KOPT-K1 (cell line): ENCODE results near the gene ALPP.
"Not testable (repeated sequence)": the region's sequence is repeated elsewhere in the genome, so short reads cannot be mapped to it uniquely, and the experiment has no call there.

ENCODE experiments used
- H3K27ac ChIP-seq: fragments of 200-600 bp; sonication (generic); 2 replicates; pipeline ENCODE4 v1.5.1; 2016; ENCODE audit warnings: antibody characterized with exemption, mild to moderate bottlenecking, low read depth, low read length; ENCODE audit not compliant: poor library complexity, severe bottlenecking
- H3K36me3 ChIP-seq: fragments of 200-600 bp; sonication (generic); 2 replicates; pipeline ENCODE4 v1.5.1; 2017; ENCODE audit warnings: antibody characterized with exemption, mild to moderate bottlenecking, low read length, moderate library complexity; ENCODE audit not compliant: insufficient read depth
- H3K9me3 ChIP-seq: fragments of 200-600 bp; sonication (generic); 2 replicates; pipeline ENCODE4 v1.5.1; 2017; ENCODE audit warnings: antibody characterized with exemption, low read length, mild to moderate bottlenecking; ENCODE audit not compliant: insufficient read depth, poor library complexity, severe bottlenecking

ALPP gene

DNA sequence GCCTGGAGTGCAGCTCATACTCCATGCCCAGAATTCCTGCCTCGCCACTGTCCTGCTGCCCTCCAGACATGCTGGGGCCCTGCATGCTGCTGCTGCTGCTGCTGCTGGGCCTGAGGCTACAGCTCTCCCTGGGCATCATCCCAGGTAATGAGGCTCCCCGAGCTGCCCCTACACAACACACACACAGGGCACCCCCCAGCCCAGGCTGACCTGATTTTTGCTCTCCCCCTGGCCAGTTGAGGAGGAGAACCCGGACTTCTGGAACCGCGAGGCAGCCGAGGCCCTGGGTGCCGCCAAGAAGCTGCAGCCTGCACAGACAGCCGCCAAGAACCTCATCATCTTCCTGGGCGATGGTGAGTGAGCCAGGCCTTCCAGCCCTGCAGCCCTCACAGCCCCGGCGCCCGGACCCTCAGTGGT, at the start of gene ALPP:
TSS of gene ALPP (plus strand) at position 17 of the 417 bp plus-strand sequence. CDS start at position 69, 52 bp downstream.
- not testable (repeated sequence) for H3K36me3 ChIP-seq, H3K27ac ChIP-seq, H3K9me3 ChIP-seq

DNA sequence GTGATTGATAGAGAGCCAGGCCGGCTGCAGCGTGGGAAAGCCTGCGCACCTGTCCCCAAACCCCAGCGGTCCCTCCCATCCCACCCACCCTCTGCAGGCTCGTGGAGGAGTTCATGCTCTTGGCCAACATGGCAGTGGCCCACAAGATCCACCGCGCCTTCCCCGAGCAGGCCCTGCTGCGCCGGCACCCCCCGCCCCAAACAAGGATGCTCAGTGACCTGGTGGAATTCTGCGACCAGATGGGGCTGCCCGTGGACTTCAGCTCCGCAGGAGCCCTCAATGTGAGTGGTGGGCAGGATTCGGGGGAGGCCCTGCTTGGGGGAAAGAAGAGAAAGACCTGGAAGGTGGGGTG, 48.9 kb upstream of the ALPP start:
- Histone ChIP-seq H3K36me3 (no peaks in the 10 kb centered on the region), H3K27ac (no peak overlapping the region), H3K9me3 (no peaks in the 10 kb centered on the region)

DNA sequence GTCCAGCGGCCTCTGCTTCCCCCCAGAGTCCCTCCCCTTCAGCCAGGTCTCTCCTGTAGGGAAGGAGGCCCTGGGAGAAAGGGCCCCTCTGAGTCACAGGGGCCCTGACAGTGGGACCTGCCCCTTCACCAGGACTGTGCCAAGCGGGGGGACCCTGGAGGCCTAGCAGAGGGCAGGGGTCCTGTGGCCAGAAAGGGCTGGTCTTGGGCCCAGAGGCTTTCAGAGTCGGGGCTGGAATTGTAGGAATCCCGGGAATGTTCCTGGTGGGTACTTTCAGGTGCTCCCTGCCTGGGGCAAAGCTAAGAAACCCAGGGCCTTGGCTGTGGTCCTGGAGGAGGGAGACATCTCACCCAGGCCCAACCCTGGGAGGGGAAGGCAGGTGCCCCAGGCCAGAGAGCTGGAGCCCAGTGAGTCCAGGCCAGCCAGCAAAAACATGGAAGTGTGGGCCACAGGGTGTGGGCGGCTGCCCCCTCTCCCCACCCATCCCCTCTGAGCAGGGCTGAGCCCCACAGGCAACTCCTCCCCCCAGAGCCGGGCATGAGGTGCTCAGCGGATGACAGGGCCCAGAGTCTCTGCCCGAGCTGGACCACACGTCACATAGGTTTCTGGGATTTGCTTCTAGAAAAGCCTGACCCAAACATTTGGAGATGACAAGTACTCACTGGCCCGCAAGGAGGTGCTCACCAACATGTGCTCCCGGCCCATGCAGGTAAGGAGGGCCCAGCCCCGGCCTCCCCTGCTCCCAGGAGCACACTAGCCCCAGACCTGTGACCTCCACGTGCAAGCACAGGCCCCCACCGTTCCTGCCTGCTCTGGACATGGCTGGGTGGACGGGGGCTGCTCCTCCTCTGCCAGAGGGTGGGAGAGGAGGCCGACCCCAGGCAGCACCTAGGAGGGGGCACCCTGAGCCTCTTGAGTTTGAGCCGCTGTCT, 48.2 kb upstream of the ALPP start:
- H3K27ac ChIP-seq, result no peak overlapping the region
- H3K36me3 ChIP-seq, result no peaks in the 10 kb centered on the region
- H3K9me3 ChIP-seq, result no peaks in the 10 kb centered on the region

DNA sequence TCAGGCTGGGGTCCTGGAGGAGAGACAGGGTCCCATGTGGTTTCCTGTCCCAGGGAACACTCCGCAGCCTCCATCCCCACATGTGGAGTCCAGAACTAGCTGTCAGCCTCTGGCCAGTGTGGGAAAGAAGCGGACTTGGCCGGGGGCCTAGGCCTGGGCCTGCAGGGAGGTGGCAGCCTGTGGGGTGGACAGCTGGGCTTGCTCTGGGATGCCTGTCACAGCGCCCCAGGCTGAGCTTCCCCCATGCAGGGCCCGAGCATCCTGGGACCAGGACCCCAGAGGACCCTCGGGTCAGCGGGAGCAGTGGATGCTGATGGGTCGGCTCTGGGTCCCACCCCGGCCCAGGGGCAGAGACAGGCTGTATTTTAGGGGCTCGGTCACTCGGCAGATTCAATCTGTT, 47.5 kb upstream of the ALPP start:
- H3K36me3 ChIP-seq, H3K9me3 ChIP-seq, H3K27ac ChIP-seq: not testable (repeated sequence)

DNA sequence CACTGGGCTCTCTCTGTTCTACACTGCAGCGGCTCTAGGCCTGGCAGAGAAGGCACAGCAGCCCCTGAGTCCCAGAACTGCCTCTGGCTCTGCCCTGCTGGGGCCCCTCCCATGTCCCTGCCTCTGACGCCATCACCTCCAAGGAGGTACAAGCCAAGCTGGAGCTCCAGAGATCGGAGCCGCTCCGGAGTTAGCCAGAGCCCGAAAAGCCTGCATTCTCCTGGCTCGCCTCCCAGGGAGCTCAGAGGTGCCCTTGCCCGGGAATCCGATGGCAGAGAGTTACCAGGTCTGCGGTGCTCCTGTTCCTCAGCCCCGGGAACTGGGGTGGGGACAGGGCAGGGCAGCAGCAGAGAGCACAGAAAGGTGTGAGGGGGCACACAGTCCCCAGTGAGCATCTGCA, 46.9 kb upstream of the ALPP start:
- H3K27ac ChIP-seq, H3K36me3 ChIP-seq, H3K9me3 ChIP-seq: not testable (repeated sequence)

DNA sequence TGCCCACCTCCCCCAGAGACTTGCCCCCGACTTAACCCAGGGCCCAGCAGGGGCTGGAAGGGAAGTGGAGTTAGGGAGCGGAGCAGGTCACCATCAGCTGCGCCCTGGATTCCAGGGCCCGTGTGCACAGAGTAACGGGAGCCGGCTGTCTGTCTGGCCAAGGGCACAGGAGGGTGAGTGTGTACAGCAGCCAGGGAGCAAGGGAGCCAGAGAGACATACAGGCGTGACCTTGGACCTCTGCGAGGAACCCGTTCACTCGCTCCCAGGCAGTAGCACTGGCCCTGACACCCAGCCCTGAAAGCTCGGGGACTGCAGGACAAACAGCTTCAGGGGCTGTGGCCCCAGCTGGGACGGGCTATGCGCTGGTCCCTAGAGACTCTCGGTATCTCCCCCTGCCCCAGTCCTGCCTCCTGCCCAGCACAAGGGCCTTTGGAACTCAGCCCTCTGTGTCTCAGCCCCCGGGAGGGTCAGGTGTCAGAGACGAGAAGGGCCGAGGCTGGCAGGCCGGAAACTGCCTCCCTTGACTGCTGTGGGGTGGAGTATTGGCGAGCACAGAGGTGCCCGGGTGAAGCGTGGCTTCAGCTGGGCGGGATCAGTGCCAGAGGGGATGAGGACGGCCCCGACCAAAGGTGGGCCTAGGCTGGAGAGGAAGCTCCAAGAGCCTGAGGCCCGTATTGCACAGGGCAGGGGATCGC, 46.2 kb upstream of the ALPP start:
- peaks cover 14% of the 10 kb centered on the region; the same call in 1 of the 2 replicates for H3K36me3 ChIP-seq
- H3K9me3 ChIP-seq, H3K27ac ChIP-seq: not testable (repeated sequence)

DNA sequence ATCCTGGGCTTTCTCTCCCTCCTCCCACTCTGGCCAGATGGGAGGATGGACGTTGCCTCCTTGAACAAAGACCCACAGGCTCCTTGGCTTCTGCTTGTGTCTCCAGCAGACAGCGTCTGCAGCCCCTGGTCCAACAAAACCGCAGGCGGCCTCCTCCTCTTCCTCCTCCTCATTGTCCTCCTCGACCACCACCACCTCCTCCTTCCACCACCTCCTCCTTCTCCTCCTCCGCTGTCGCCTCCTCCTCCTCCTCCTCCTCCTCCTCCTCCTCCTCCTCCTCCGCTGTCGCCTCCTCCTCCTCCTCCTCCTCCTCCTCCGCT, 45.7 kb upstream of the ALPP start:
- Histone ChIP-seq H3K36me3 (peaks cover 15% of the 10 kb centered on the region; the same call in 1 of the 2 replicates), H3K27ac (no peak overlapping the region), H3K9me3 (no peaks in the 10 kb centered on the region)

DNA sequence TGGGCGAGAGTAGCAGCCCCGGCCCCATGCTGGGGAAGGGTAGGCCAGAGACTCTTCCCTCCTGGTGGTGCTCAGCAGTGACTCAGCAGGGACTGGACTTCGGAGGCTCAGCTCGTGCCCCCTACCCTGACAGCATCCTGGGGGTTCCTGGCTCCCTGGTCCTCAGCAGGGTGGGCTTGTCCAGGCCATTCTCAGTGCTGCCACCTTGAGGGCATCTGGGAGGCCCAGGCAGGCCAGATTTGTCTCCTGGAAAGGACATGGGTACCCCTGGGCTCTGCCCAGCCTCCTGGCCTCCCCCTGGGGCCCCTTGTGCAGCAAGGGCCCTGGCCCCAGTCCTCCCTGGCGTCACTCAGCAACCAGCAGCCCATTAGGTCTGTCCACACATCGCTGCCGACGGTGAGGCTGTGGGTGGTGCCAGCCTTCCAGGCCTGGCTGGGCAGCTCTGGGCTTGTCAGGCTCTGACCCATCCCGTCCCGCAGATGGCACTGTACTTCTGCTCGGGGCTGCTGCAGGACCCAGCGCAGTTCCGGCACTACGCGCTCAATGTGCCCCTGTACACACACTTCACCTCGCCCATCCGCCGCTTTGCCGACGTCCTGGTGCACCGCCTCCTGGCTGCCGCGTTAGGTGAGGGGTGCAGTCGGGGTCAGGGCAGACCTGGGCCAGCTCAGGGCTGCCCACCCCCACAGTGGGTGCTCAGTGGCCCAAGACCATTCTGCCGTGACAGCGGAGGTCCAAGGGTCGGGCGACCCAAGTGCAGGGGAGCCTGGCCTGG, 45.0 kb upstream of the ALPP start:
- no peak overlapping the region for H3K27ac ChIP-seq

DNA sequence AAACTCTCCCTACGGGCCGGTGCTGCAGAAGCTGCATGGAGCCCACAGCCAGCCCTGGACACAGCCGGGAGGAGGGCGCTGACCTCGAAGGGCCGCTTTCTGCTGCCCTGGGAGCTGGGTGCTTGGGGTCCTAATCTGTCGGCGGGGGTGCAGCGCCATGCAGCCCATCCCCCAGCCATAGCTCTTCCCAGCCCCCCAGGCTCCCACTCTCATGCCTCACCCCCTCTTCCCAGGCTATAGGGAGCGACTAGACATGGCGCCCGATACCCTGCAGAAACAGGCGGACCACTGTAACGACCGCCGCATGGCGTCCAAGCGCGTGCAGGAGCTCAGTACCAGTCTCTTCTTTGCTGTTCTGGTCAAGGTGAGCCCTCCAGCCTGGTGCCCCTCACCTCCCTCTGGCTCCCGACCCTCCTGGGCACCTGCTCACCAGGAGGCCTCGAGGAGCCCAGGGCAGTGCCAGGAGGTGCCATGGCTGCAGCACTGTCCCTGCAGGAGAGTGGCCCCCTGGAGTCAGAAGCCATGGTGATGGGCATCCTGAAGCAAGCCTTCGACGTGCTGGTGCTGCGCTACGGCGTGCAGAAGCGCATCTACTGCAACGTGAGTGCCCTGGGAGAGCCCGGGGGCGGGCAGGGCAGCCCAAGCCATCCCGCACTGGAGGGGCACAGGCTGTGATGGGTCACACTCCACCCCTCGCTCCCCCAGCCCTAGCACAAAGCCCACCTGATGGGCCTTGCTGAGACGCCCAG, 44.2 kb upstream of the ALPP start:
- not testable (repeated sequence) for H3K27ac ChIP-seq, H3K9me3 ChIP-seq
- H3K36me3 ChIP-seq, result peaks cover 15% of the 10 kb centered on the region; the same call in 1 of the 2 replicates

More for the DNA sequence above, 45.0 kb upstream of the ALPP start:
- Histone ChIP-seq H3K9me3 (no peaks in the 10 kb centered on the region), H3K36me3 (peaks cover 15% of the 10 kb centered on the region; the same call in 1 of the 2 replicates)

DNA sequence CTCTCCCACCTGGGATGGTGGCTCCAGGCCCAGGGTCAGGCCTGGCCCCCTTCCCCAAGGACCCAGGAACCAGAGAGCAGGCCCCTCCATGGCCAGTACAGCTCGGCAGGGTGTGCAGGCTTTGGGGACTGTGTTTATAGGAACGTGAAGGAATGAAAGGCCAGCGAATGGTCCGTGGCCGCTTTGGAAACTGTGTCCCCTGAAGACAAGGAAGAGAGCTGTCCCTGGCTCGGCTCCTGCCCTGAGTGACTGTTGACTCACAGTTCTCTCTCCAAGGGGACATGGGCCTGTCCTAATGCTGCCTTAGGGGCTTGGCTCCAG, 43.7 kb upstream of the ALPP start:
- H3K9me3 ChIP-seq, H3K27ac ChIP-seq: not testable (repeated sequence)
- H3K36me3 ChIP-seq, result peaks cover 15% of the 10 kb centered on the region; the same call in 1 of the 2 replicates

DNA sequence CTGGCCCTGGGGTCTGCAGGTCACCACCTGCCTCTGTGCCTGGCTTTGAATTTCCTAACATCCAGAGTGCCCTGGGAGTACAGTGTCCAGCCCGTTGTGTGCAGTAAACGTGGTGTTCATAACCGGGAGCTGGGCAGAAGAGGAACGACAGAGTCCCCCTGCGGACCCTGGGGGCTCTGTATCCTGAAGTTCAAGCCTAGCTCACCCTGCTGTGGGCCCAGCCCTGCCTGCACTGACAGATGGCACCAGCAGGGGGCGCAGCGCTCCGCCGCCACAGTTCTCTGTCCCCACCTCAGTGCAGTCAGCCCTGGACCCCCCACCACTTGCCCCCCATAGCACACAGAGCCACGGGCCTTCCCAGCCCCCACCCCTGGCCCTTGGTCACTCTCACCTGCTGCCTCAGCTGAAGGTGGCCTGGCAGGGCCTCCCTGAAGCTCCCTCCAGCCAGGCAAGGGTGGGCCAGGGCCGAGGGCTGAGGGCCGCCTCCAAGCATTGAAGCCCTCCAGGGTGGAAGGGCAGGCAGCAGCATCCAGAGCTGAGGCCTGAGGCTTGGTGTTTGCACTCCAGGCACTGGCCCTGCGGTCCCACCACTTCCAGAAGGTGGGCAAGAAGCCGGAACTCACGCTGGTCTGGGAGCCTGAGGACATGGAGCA, 43.2 kb upstream of the ALPP start:
- H3K9me3 ChIP-seq, H3K27ac ChIP-seq: not testable (repeated sequence)
- peaks cover 15% of the 10 kb centered on the region; the same call in 1 of the 2 replicates for H3K36me3 ChIP-seq

DNA sequence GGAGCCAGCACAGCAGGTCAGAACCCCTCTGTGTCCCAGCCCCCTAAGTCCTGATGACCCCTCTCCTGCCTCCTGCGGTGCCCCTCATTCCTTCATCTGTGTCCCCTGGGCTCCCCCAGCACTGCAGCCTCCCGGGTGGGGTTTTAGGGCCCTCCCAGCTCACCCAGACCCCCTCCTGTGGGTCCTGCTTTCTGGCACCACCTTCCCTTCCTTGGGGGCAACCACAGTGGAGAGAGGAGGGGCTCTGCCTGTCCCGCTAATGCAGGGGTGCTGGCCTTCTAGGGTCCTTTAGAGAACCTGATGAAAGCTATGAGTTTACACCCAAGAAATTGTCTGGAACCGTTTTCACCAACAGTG, 42.7 kb upstream of the ALPP start:
- Histone ChIP-seq H3K9me3 (no peaks in the 10 kb centered on the region), H3K36me3 (peaks cover 15% of the 10 kb centered on the region; the same call in 1 of the 2 replicates), H3K27ac (no peak overlapping the region)

DNA sequence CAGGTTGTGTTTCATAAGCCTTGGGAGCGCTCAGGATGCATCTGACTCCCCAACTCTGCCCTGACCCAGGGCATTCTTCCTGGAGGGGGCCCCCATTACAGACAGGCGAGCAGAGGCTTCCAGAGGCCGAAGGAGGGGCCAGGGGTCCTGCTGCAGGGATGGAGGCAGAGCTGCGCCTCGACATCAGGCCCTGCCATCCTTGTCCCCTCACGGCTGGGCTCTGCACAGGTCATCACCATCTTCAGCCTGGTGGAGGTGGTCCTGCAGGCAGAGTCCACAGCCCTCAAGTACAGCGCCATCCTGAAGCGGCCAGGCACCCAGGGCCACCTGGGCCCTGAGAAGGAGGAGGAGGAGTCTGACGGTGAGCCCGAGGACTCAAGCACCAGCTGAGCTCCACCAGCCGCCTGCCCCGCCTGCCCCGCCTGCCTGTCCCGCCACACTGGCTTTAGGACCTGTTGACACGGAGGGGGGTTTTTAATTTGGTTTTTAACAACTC, 42.3 kb upstream of the ALPP start:
- Histone ChIP-seq H3K36me3 (peaks cover 19% of the 10 kb centered on the region; the same call in 1 of the 2 replicates), H3K27ac (no peak overlapping the region), H3K9me3 (no peaks in the 10 kb centered on the region)
